ENCODE data around the gene UBAP2.
"Not testable (repeated sequence)": the region's sequence is repeated elsewhere in the genome, so short reads cannot be mapped to it uniquely, and the experiment has no call there.

The UBAP2 gene

GRCh38 chr9:34070606-34071324 lies 22.1 kb upstream of the UBAP2 start:
- no peak overlapping the region for H3K4me3 Mint-ChIP-seq
- no peaks in the 10 kb centered on the region for H3K27me3 Mint-ChIP-seq (ENCODE audit: low read depth)
- H3K36me3 Mint-ChIP-seq (ENCODE audit: low read depth) = no peaks in the 10 kb centered on the region
- H3K27ac Mint-ChIP-seq = no peak overlapping the region
- H3K9me3 Mint-ChIP-seq = no peaks in the 10 kb centered on the region
- H3K4me1 Mint-ChIP-seq (ENCODE audit: low read depth) = peaks cover 7% of the 10 kb centered on the region

GRCh38 chr9:34069831-34070230 lies 21.1 kb upstream of the UBAP2 start:
- H3K27me3 Mint-ChIP-seq (ENCODE audit: low read depth) = no peaks in the 10 kb centered on the region
- H3K4me3 Mint-ChIP-seq = no peak overlapping the region
- peaks cover 7% of the 10 kb centered on the region for H3K4me1 Mint-ChIP-seq (ENCODE audit: low read depth)
- no peaks in the 10 kb centered on the region for H3K9me3 Mint-ChIP-seq
- H3K27ac Mint-ChIP-seq = no peak overlapping the region
- no peaks in the 10 kb centered on the region for H3K36me3 Mint-ChIP-seq (ENCODE audit: low read depth)

- H3K27ac Mint-ChIP-seq = no peak overlapping the region
- no peaks in the 10 kb centered on the region for H3K9me3 Mint-ChIP-seq
- H3K36me3 Mint-ChIP-seq (ENCODE audit: low read depth) = no peaks in the 10 kb centered on the region
- H3K4me3 Mint-ChIP-seq = no peak overlapping the region
- H3K27me3 Mint-ChIP-seq (ENCODE audit: low read depth) = no peaks in the 10 kb centered on the region
- peaks cover 4% of the 10 kb centered on the region for H3K4me1 Mint-ChIP-seq (ENCODE audit: low read depth)
Observed at GRCh38 chr9:34065541-34065940, 16.9 kb upstream of the UBAP2 start.

GRCh38 chr9:34059954-34060353 lies 11.3 kb upstream of the UBAP2 start:
- Mint-ChIP-seq H3K4me1 (ENCODE audit: low read depth) (no peaks in the 10 kb centered on the region), H3K27ac (no peak overlapping the region), H3K4me3 (no peak overlapping the region), H3K27me3 (ENCODE audit: low read depth) (peaks cover 3% of the 10 kb centered on the region), H3K36me3 (ENCODE audit: low read depth) (no peaks in the 10 kb centered on the region), H3K9me3 (no peaks in the 10 kb centered on the region)

- H3K27me3 Mint-ChIP-seq (ENCODE audit: low read depth) = peaks cover 3% of the 10 kb centered on the region
- no peaks in the 10 kb centered on the region for H3K36me3 Mint-ChIP-seq (ENCODE audit: low read depth)
- H3K9me3 Mint-ChIP-seq = no peaks in the 10 kb centered on the region
Observed at GRCh38 chr9:34059281-34059680, 10.6 kb upstream of the UBAP2 start.

DNA sequence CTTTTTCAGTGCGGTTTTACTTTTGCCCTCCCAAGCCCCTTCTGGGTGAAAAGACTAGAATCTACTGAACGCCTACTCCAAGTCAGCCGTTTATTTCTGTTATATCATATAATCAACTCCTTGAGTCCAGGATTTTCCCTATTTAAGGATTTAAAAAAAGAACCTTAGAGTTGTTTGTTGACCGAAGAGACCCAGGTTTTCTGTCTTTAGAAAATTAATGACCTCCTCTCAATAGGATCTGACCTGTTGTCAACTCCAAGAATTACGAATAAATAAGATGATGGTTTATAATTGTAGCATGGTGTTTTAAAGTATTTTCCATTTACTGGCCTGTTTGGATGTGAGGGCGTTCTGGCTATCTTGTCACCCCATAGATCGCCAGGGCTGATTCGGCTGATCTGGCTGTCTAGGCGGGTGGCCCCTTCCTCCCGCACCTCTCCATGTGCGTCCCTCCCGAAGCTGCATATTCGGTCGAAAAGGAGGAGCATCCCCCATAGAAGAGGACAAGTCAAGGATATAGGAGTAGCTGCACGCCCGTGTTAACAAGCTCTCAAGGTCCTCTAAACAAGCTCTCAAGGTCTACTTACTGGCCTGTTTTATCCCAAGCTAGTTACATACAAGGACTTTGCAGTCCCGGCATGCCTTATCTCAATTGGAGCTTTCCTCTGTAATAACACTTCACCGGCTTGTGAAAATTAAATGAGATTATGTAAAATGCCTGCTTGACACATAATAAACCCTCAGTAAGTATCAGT lies 1.1 kb upstream of the UBAP2 start:
- Mint-ChIP-seq H3K9me3 (no peaks in the 10 kb centered on the region), H3K36me3 (ENCODE audit: low read depth) (peaks cover 6% of the 10 kb centered on the region), H3K4me3 (peak overlapping the region; percentile 97), H3K4me1 (ENCODE audit: low read depth) (peaks cover 36% of the 10 kb centered on the region), H3K27me3 (ENCODE audit: low read depth) (no peaks in the 10 kb centered on the region), H3K27ac (peak overlapping the region; percentile 100)

More at GRCh38 chr9:34059281-34059680, 10.6 kb upstream of the UBAP2 start:
- Mint-ChIP-seq H3K4me3 (no peak overlapping the region), H3K4me1 (ENCODE audit: low read depth) (no peaks in the 10 kb centered on the region), H3K27ac (no peak overlapping the region)

GRCh38 chr9:34047864-34048726 lies 592 bp downstream of the UBAP2 start:
- peaks cover 33% of the 10 kb centered on the region for H3K4me1 Mint-ChIP-seq (ENCODE audit: low read depth)
- H3K36me3 Mint-ChIP-seq (ENCODE audit: low read depth) = peaks cover 6% of the 10 kb centered on the region
- H3K27me3 Mint-ChIP-seq (ENCODE audit: low read depth) = no peaks in the 10 kb centered on the region
- peak overlapping the region; percentile 97 for H3K4me3 Mint-ChIP-seq
- H3K9me3 Mint-ChIP-seq = no peaks in the 10 kb centered on the region
- H3K27ac Mint-ChIP-seq = peak overlapping the region; percentile 100

DNA sequence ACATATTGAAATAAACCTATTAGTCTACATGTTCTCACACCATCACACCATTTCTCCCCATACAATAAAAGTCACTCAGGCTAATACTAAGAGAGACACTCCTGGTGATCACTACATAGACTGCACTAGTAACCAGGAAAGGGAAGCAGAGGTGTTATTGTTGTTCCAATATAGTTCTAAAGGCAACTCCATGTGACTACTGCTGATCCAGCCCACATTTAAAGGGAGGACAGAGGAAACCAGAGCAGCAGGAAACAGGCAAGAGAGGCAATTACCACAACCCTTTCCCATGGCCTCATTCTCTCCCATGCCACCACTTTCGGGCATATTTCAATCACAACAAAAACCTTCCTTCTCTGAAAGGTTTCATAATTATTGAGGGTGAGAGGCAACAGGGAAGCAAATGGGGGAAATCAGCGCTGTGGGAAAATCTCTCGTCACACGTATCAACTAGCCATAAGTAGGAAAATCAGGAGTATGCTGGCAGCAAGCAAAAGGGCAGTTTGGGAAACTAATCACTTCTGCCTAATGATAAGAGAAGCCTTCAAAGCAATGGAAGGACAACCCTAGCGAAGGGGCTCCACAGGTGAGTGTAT lies 1.8 kb downstream of the UBAP2 start:
- Mint-ChIP-seq H3K27me3 (ENCODE audit: low read depth) (no peaks in the 10 kb centered on the region), H3K9me3 (no peaks in the 10 kb centered on the region), H3K27ac (peak overlapping the region; percentile 19), H3K4me3 (peak overlapping the region; percentile 97), H3K4me1 (ENCODE audit: low read depth) (peaks cover 28% of the 10 kb centered on the region), H3K36me3 (ENCODE audit: low read depth) (peaks cover 6% of the 10 kb centered on the region)

- no peaks in the 10 kb centered on the region for H3K27me3 Mint-ChIP-seq (ENCODE audit: low read depth)
- peaks cover 6% of the 10 kb centered on the region for H3K36me3 Mint-ChIP-seq (ENCODE audit: low read depth)
- H3K4me3 Mint-ChIP-seq = no peak overlapping the region
- no peaks in the 10 kb centered on the region for H3K9me3 Mint-ChIP-seq
- H3K4me1 Mint-ChIP-seq (ENCODE audit: low read depth) = peaks cover 26% of the 10 kb centered on the region
- no peak overlapping the region for H3K27ac Mint-ChIP-seq
Observed at GRCh38 chr9:34045903-34046302, 2.8 kb downstream of the UBAP2 start.

DNA sequence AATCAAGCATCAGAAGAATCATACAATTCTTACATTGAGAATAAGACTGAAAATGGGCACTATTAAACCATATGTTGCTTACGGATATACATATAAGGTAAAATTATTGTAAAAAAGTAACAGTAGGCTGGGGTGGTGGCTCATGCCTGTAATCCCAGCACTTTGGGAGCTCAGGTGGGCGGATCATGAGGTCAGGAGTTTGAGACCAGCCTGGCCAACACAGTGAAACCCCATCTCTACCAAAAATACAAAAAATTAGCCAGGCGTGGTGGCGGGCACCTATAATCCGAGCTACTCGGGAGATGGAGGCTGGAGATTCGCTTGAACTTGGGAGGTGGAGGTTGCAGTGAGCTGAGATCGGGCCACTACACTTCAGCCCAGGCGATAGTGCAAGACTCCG lies 6.6 kb downstream of the UBAP2 start:
- peaks cover 12% of the 10 kb centered on the region for H3K4me1 Mint-ChIP-seq (ENCODE audit: low read depth)
- not testable (repeated sequence) for H3K4me3 Mint-ChIP-seq; H3K27ac Mint-ChIP-seq; H3K36me3 Mint-ChIP-seq (ENCODE audit: low read depth); H3K27me3 Mint-ChIP-seq (ENCODE audit: low read depth); H3K9me3 Mint-ChIP-seq

- H3K36me3 Mint-ChIP-seq (ENCODE audit: low read depth); H3K9me3 Mint-ChIP-seq; H3K4me1 Mint-ChIP-seq (ENCODE audit: low read depth); H3K4me3 Mint-ChIP-seq; H3K27me3 Mint-ChIP-seq (ENCODE audit: low read depth); H3K27ac Mint-ChIP-seq: not testable (repeated sequence)
Observed at GRCh38 chr9:34038851-34039250, 9.8 kb downstream of the UBAP2 start.

DNA sequence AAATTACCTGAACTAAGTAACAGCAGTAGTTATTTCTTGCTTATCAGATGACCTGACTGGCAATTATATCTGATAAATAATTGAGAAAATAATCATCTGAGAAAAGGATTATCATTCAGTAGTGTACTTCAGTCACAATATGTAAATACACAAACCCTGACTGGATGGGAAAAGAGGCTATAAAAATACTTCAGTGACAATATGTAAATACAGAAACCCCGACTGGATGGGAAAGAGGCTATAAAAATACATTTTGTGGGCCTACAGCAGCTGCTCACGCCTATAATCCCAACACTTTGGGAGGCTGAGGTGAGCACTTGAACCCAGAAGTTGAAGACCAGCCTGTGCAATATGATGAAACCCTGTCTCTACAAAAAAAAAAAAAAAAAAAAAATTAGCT lies 11.1 kb downstream of the UBAP2 start:
- H3K27me3 Mint-ChIP-seq (ENCODE audit: low read depth) = no peaks in the 10 kb centered on the region
- H3K4me3 Mint-ChIP-seq = no peak overlapping the region
- peaks cover 8% of the 10 kb centered on the region for H3K36me3 Mint-ChIP-seq (ENCODE audit: low read depth)
- no peaks in the 10 kb centered on the region for H3K9me3 Mint-ChIP-seq
- H3K4me1 Mint-ChIP-seq (ENCODE audit: low read depth) = peaks cover 8% of the 10 kb centered on the region
- no peak overlapping the region for H3K27ac Mint-ChIP-seq

DNA sequence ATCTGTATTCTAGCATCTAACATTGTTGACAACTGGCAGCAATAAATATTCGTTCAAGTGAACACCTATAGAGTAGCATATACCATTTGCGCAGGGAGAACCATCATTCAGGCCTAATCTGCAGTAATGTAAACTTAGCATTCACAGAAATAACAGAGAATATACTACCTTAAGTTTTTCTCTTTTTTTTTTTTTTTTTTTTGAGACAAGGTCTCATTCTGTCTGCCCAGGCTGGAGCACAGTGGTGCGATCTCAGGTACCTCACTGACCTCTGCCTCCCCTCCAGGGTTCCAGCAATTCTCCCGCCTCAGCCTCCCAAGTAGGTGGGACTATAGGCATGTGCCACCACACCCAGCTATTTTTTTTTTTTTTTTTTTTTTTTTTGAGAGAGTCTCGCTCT lies 12.1 kb downstream of the UBAP2 start:
- H3K27me3 Mint-ChIP-seq (ENCODE audit: low read depth) = no peaks in the 10 kb centered on the region
- H3K4me3 Mint-ChIP-seq = no peak overlapping the region
- no peaks in the 10 kb centered on the region for H3K9me3 Mint-ChIP-seq
- H3K36me3 Mint-ChIP-seq (ENCODE audit: low read depth) = peaks cover 12% of the 10 kb centered on the region
- peaks cover 8% of the 10 kb centered on the region for H3K4me1 Mint-ChIP-seq (ENCODE audit: low read depth)
- no peak overlapping the region for H3K27ac Mint-ChIP-seq

DNA sequence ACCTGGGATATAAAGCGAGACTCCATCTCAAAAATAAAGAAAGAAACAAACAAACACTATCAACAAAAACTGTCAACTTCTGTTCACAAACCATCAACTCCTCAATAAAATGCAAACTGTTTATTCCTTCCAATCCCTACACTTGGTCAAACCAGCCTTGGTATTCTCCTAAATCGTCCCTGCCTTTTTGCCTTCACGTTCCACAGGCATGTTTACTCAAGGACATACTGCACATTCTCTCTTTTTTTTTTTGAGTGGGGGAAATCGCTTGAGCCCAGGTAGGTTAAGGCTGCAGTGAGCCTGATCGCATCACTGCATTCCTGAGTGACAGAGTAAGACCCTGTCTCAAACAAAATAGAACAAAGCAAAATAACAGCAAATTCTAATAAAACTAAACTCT lies 13.0 kb downstream of the UBAP2 start:
- Mint-ChIP-seq H3K27me3 (ENCODE audit: low read depth) (no peaks in the 10 kb centered on the region), H3K36me3 (ENCODE audit: low read depth) (peaks cover 12% of the 10 kb centered on the region), H3K4me1 (ENCODE audit: low read depth) (peaks cover 8% of the 10 kb centered on the region), H3K9me3 (no peaks in the 10 kb centered on the region), H3K27ac (no peak overlapping the region), H3K4me3 (no peak overlapping the region)

Measured in T-helper 1 cell treated with Interleukin-12 subunit alpha and Interleukin-12 subunit beta and Interleukin-4 antibody, amounts not matched to agents 30 μg/mL and 1 μg/mL, for 36 hours (primary cell).